C4-2B (cell line): ENCODE data around the gene AFF2.

ENCODE experiments used
- H3K27ac ChIP-seq: fragments of 450-650 bp; 2 replicates; pipeline ENCODE4 v1.5.1; 2017
- ZFX ChIP-seq: fragments of 450-650 bp; IDR thresholded peaks from 2 replicates; pipeline ENCODE4 v1.6.1; 2017
- TF ChIP-seq, protein P1 (sequence below): fragments of 450-650 bp; conservative IDR thresholded peaks from 2 replicates; pipeline ENCODE4 v1.5.1; 2017; ENCODE audit warnings: mild to moderate bottlenecking

Gene AFF2

DNA sequence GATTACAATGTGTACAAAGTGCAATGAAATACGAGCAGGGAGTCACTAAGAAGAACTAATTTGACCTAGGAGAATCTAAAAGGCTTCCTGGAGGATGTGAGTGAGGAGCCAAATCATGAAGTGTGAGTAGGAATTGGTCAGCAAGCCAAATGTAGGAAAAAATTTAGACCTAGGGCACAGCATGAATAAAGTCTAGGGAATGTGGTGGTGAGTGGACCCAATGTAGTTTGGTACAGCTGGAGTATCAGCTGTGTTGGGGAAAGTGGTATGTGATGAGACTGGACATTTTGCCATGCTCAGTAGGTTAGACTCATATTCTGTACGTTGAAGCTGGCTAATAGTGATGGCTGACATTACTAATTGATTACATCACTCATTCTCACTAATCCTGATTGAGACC, 191.0 kb downstream of the AFF2 start:
- H3K27ac ChIP-seq = no peak overlapping the region
- TF ChIP-seq, protein P1, sequence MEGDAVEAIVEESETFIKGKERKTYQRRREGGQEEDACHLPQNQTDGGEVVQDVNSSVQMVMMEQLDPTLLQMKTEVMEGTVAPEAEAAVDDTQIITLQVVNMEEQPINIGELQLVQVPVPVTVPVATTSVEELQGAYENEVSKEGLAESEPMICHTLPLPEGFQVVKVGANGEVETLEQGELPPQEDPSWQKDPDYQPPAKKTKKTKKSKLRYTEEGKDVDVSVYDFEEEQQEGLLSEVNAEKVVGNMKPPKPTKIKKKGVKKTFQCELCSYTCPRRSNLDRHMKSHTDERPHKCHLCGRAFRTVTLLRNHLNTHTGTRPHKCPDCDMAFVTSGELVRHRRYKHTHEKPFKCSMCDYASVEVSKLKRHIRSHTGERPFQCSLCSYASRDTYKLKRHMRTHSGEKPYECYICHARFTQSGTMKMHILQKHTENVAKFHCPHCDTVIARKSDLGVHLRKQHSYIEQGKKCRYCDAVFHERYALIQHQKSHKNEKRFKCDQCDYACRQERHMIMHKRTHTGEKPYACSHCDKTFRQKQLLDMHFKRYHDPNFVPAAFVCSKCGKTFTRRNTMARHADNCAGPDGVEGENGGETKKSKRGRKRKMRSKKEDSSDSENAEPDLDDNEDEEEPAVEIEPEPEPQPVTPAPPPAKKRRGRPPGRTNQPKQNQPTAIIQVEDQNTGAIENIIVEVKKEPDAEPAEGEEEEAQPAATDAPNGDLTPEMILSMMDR = no peak
- TF ChIP-seq ZFX = no peak

DNA sequence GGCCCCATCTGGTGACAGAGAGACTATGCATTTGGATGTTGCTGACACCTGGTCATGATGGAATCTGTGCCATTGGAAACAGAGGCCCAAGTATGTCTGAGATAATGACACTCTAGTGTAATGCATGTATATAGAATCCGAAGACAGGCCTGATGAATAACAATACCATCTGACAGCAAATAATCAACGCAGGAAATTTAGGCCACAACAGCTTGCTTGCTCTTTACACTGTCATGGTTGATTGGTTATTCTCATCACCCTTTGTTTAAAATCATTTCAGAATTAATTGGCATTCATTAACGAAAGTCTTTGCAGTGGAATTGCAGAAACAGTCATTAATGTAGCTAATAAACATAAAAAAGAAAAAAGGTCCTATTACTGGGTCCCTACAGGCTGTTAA, 194.8 kb downstream of the AFF2 start:
- no peak overlapping the region for H3K27ac ChIP-seq
- TF ChIP-seq ZFX = no peak
- TF ChIP-seq, protein P1 = no peak

DNA sequence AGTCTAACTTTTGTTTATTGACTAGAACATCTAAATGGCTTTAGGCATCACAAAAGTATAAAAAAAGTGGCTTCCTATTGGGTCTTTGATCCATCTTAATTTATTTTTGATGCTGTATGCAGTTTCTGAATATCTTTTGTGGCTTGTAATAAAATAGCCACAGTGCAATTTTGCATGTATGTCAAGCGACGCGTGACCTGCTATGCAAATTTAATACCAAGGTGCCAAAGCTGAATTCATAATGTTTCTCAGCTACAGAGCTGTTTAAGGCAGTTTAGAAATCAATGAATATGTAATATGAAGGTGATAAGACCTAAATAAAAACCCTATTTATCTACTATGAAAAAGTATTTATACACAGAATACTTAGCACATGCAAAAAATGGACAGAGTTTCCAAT, 197.8 kb downstream of the AFF2 start:
- H3K27ac ChIP-seq = no peak overlapping the region
- TF ChIP-seq, protein P1 = no peak
- no peak for TF ChIP-seq ZFX

DNA sequence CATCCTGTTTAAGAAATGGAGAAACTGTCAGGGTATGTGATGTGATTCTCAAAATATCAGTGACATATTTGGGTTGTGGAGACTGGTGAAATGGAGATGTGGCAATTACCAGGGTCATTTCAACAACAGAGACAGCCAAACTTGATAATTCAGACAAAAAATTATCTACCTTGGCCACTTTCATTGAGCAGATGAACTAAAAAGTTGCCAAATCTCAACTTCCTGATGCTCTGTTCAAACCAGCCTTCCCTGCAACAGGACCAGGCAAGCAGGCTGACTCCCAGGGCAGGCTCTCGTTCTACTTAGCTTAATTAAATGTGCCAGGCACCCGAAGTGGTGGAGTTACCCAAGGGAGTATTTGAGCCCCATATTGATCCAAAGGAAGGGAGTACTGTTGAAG, 199.6 kb downstream of the AFF2 start:
- TF ChIP-seq, protein P1 = no peak
- no peak overlapping the region for H3K27ac ChIP-seq

DNA sequence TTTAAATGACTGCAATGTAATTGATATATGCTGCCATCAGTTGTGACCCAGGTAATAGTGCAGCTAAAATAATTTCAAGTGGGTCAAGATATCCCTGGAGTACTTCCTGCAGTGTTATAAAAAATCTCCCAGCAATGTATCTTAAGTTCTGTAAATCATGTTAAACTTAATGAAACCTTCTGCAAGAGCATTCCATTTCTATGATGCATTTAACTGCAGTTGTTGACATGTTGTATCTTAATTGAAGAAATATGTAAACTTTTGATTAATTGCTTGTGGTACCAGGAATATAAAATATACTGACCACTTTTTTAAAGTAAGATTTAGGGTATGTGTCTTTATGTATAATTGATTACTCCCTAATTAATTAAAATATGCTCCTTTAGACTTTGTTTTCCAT, 213.6 kb downstream of the AFF2 start:
- TF ChIP-seq, protein P1 = no peak
- no peak for TF ChIP-seq ZFX
- no peak overlapping the region for H3K27ac ChIP-seq

DNA sequence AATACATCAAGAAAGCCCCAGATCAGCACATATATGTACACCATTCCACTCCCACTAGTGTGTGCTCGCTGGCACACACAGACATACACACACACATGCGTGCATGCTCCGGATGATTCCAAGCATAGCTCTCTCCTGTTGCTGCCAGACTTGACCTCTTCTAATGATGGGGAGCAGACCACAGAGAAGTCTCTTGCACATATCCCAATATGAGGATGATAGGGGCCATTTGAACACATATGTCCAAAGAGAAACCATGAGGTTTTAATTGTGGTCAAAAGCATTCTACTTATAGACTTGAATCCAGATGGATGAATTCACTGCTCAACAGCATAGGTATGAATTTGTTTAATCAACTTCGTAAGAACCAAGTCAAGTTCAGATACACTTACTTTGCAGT, 214.9 kb downstream of the AFF2 start:
- TF ChIP-seq, protein P1 = no peak
- TF ChIP-seq ZFX = no peak

DNA sequence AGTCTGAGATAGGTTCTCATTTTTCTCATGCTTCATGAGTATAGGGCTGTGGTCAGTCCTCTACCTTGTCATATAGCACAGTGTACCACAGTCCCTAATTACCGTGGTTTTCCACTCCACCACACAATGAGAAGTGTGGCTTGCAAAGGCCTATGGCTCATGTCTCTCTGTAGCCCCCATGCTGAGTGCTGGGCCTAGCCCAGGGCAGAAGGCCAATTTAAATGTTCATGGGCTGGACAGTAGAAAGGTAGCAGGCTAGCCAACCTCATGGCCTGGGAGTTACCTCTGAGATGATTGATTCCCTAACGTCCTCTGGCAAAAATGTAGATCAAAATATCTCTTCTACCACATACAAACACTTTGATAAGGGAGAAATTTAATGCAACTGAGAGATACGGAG, 222.5 kb downstream of the AFF2 start:
- no peak for TF ChIP-seq ZFX
- TF ChIP-seq, protein P1 = no peak
- H3K27ac ChIP-seq = no peak overlapping the region

More for the DNA sequence above, 214.9 kb downstream of the AFF2 start:
- H3K27ac ChIP-seq = no peak overlapping the region
